EH (cell line): Measurements from ENCODE around the gene BMI1.
A peak's percentile ranks its signal among the peaks of the same experiment; 100 is the strongest.
"Not testable (repeated sequence)": the region's sequence is repeated elsewhere in the genome, so short reads cannot be mapped to it uniquely, and the experiment has no call there.

Experiments
- DNase-seq: peaks from one replicate; pipeline ENCODE4 v3.0.0-alpha.2; 2015; ENCODE audit warnings: low read depth

Gene BMI1

DNA sequence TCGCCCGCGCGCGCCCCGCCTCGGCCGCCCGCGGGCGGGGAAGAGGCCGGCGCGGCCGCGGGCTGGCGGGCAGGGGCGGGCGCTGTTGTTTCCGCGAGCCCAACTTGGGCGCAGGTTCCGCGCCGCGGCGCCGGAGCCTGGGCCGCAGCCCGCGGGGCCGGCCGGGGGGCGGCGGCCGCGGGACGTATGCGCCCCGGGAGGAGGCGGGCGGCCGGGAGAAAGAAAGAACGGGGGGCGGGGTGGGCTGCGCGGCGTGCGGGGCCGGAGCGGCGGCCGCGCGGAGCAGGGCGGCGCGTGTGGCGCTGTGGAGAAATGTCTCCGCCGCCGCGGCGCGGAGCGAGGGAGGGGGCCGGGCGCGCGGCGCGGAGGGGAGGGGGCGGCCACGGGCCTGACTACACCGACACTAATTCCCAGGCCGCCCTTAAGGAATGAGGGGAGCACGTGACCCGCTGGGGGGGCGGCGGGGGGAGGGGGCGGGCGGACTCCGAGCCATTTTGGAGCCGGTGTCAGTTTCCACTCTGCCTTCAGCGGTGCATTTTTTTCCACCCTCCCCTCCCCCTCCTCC, at the start of gene BMI1:
BMI1 (plus strand) TSS at position 509 of the 565 bp plus-strand sequence. CDS start 5,351 bp downstream, outside the sequence.
- DNase-seq: peak; percentile 80

- no peak for DNase-seq
These were observed 49.1 kb upstream of the BMI1 start for GRCh38 chr10:22271786-22272185.

DNA sequence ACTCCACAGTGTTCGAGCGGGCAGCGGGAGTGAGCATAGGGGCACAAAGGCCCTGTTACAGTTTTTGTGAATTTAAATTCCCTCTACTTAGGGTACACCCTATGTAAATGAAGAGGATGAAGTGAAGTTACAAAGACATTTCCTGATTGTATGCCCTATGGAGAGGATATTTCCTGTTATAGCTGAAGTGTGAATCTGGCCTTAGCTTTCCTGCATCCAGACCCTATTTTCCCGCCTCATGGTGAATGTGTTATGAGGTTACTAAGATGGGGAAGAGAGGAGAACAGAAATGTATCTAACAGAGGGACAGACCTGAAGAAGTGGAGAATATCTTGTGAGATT, 42.5 kb upstream of the BMI1 start:
- DNase-seq: no peak

DNA sequence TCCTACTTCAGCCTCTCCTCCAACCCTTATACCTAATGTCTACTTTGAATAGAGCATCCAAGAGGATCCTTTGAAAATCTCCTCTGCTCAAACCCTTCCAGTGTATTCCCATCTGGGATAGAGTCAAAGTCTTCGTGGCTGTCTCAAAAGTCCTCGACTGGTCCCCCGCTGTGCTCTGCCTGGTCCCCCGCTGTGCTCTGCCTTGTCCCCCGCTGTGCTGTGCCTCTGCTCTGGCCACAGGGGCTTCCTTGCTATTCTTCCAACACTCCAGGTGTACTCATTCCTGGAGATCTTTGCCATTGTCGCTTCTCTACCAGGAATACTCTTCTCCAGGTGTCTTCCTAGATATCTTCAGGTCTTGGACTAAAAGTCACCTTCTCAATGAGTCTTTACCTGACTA, 40.8 kb upstream of the BMI1 start:
- DNase-seq: no peak

DNA sequence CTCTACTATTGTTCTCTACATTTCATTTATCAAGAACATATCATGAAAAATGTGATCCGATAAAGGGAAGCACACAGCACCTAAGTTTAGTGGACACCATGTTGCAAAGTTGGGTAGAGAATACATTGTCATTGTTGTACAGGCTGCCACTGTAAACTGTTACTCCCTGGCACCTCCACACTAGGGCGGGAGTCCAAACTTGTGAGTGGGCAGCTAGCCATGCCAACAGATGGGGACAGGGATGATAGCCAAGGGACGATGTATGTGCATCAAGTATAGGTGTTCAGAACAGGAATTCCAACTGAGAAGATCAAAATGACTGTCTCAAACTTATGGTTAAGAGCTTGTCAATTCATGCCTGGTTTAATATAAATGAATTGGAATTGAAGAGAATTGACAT, 35.8 kb upstream of the BMI1 start:
- DNase-seq: no peak

- DNase-seq: no peak
These were observed 27.0 kb upstream of the BMI1 start for GRCh38 chr10:22293747-22294404.

DNA sequence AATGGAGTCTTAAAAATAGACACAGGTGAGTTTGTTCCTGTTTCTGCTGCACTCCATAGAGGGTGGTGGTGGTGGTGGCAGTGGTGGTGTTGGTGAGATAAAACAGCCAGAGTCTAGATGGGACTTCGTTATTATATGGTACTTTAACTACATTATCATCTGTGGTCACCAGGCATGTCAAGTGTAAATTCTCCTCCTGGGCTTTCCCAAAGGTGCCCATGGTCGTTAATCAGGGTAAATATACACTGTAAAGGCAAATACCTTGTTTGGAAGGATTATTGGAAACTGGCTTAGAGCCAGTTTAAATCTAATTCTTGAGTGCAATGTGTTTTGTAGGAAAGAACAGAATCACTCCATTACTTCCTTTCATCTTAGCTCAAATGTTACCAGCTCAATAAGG, 26.2 kb upstream of the BMI1 start:
- no peak for DNase-seq

- DNase-seq: no peak
These were observed 19.7 kb upstream of the BMI1 start for GRCh38 chr10:22301193-22301592.

DNA sequence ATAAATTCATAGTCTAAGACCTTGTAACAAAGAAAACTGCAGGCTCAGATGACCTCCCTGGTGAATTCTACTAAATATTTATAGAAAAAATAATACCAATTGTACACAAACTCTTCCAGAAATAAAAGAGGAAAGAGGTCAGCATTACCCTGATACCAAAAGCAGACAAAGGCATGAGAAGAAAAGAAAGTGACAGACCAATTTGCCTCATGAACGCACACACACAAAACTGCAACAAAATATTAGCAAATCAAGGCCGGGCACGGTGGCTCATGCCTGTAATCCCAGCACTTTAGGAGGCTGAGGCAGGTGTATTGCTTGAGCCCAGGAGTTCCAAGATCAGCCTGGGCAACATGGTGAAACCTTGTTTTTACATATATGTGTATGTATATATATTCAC, 17.4 kb upstream of the BMI1 start:
- no peak for DNase-seq

GRCh38 chr10:22305721-22306120, 15.2 kb upstream of the BMI1 start:
- DNase-seq: peak; percentile 32

GRCh38 chr10:22308390-22308789, 12.5 kb upstream of the BMI1 start:
- DNase-seq: peak; percentile 44

DNA sequence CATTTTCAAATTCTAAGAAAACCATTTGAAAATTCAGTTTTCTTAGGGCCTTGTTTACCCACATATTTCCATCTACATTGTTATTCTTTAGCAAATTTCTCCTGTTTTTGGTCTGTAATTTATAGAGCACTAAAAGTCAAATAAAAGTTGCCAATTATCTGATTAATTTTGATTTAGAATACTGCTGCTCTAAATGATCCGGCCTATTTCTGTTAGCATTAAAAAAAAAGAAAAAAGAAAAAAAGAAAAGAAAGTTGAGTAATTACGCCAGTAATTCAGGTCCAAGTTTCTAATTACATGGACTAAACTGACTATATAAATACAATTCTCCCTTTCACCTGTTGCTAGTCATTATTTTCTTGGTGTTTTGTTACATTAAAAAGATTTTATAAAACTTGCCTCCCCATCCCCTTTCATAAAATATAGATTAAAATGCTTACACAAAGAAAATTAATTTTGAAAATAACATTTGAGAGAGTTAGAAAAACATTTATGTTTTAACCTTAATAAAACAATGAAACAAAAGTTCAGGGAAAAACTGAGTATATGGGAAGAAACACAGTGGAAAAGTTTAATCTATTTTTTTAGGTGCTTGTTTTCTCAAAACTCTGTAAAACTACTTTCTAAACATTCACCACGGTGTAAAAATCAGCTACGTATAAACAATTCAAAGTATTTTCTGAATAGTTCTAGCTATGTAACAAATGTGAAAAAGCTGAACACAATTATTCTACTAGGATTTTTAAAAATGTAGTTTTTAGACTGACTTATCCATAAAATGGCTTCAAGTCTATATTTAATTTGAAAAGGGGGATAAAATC, 11.5 kb upstream of the BMI1 start:
- DNase-seq: no peak

DNA sequence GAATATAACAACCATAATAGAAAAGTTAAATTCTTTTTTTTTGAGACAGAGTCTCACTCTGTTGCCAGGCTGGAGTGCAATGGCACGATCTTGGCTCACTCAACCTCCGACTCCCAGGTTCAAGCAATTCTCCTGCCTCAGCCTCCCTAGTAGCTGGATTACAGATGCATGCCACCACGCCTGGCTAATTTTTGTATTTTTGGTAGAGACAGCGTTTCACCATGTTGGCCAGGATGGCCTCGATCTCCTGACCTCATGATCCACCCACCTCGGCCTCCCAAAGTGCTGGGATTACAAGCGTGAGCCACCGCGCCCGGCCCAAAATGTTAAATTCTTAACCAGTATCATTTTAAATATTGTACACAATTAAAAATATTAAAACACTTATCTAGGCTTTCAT, 10.9 kb upstream of the BMI1 start:
- not testable (repeated sequence) for DNase-seq

DNA sequence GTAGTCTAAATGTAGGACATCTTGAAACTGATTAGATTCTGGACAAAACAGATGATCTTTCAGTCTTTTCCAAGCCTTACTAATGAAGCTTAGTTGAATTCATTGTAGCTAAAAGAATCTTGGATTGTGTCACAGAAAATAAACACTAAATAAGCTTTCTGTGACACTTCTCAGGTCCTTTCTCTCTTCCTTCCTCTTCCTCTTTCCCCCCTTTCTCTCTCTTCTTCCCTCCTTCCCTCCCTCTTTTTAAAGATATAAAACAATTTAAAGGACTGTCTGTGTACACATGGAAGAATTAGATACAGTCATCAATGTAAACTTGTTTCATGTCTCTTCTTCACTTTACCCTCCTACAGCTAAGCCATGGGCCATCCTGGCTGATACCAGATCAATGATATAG, 10.0 kb upstream of the BMI1 start:
- DNase-seq: no peak

GRCh38 chr10:22314852-22315251, 6.0 kb upstream of the BMI1 start:
- DNase-seq: no peak

DNA sequence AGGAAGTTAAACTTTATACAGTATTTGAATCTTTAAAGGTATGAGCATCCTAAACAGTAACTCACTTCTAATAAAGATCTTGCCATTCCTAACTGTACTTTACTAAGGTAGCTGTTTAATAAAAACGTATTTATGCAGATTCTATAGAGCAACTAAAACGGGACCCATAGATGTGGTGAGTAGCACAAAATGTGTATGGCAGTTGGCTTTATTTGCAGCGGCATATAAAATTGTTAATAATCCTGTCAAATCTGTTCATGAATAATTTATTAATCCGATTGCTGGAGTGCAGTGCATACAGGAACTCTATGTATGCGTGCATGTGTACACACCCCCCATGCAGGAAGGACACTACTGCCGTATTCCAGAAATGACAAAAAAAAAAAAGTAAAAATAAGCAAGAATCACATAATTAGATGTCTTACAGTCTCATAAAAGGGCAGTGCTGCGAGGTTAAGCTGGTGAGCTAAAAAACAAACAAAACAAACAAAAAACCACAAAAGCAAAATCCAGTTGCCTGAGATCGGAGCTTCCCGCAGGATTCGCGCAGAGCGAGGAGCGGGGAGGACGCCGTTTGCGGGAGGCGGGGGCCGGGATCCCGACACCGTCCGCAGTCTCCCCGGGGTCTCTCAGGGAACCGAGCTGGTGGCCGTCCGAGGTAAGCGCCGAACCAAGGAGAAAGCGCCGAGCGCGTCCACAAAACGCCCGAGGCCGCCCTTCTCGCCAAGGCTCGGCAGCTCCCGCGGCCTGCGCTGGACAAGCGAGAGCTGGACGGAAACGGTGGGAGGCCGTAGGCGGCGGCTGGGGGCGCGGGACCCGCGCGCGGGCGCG, 5.2 kb upstream of the BMI1 start:
- no peak for DNase-seq

- DNase-seq: peak; percentile 88
These were observed 4.4 kb upstream of the BMI1 start, which contains the start of gene COMMD3 for GRCh38 chr10:22316286-22317075. Gene COMMD3, plus strand, starts transcription at chr10:22316388. Its CDS starts 30 bp downstream, at chr10:22316418.

DNA sequence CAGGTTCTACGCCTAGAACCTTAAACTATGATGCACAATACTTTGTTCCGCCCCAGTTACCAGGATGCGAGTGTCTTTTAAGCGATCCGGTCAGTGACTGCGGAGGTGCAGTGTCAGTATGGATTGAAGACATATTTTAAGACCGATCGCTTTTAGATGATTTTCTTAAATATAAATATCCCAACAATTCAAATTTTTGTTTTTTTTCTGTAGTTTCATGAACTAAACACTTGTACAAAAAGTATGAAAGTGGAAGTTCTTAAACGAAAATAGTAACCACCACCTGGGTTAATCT, 3.9 kb upstream of the BMI1 start:
- peak; percentile 33 for DNase-seq

DNA sequence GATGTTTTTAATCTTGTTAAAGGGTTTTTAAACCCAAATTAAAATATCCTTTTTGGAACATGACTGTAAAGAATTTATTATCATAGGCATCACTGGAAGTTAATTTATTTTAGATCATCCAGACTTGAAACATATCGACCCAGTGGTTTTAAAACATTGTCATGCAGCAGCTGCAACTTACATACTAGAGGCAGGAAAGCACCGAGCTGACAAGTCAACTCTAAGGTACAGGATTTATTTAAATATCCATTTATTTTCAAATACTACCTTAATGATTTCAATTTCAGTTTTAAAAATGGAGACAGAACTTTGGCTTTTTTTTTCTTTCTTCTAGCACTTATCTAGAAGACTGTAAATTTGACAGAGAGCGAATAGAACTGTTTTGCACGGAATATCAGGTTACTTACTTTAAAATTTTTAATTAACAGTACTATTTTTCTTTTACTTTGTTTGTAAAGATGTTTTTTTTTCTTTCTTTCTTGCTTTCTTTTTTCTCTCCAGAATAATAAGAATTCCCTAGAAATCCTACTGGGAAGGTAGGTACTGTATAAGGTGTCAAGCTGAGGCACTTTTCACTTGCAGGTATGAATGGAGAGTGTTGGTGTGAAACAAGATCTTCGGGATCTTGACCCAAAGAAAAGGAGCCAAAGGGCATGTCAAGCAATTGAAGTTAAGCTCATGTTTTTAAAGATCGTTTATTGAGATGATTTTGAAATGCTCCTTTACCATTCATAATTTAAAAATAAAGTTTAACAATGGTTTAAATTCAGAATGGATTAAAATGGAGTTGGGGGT, 2.9 kb upstream of the BMI1 start:
- no peak for DNase-seq

DNA sequence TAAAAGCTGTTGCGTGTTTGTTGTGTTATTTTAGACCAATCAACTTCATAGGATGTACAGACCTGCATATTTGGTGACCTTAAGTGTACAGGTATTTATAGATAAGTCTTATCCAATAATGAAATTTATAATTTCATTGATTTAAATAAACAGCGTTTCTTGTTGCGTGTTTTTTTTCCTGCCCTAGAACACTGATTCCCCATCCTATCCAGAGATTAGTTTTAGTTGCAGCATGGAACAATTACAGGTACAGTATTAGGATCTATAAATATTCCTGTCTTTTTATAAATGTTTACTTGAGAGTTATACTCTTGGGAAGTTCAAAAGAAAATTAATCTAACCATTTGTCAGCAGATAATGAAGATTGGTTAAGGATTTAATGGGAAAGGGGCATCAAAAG, 2.1 kb upstream of the BMI1 start:
- DNase-seq: no peak

GRCh38 chr10:22319547-22319979, 1.3 kb upstream of the BMI1 start:
- DNase-seq: no peak
